NCI-H510A treated with DMSO at 0.1 percent for 48 hours (cell line): Measurements from ENCODE around the gene SLX9.

ENCODE experiments used
- DNase-seq: peaks from one replicate; lab custom pipeline; 2025; lab: John Stamatoyannopoulos, UW

Gene SLX9

DNA sequence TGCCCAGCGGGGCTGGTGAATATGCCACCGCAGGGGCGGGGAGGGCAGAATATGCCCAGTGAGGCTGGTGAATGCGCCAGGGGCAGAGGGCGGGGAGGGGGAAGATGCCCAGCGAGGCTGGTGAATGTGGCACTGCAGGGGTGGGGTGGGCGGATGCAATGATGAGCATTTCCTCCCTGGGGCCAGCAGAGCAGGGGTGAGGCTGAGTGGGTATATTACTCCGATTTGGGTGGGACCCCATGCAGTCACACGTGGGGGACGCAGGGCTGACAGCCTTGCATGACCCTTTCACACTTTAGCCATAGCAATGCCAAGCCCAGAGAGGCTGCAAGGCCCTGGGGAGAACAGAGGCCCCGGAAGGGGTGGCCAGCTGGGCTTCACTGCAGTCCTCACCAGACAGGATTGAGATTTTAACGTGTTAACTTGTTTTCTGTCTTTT lies 9.3 kb upstream of the SLX9 start:
- DNase-seq: no peak

DNA sequence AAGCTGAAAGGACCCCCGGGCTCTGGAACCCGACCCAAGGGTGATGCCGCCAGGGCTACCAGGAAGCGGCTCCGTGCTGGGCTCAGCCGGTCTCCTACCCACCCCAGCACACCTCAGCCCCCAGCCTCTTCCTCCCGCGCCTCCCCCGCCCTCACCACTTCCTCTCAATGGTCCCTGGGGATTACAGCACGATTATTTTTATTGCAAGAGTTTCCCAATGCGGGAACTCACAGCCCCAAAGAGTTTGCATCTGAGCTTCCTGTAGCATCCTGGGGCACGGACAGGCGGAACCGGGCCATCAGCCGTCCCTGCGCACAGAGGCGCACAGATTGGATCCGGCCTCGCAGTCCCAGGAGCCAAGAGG lies 8.7 kb upstream of the SLX9 start:
- no peak for DNase-seq

GRCh38 chr21:44931501-44932407 lies 8.1 kb upstream of the SLX9 start:
- no peak for DNase-seq

DNA sequence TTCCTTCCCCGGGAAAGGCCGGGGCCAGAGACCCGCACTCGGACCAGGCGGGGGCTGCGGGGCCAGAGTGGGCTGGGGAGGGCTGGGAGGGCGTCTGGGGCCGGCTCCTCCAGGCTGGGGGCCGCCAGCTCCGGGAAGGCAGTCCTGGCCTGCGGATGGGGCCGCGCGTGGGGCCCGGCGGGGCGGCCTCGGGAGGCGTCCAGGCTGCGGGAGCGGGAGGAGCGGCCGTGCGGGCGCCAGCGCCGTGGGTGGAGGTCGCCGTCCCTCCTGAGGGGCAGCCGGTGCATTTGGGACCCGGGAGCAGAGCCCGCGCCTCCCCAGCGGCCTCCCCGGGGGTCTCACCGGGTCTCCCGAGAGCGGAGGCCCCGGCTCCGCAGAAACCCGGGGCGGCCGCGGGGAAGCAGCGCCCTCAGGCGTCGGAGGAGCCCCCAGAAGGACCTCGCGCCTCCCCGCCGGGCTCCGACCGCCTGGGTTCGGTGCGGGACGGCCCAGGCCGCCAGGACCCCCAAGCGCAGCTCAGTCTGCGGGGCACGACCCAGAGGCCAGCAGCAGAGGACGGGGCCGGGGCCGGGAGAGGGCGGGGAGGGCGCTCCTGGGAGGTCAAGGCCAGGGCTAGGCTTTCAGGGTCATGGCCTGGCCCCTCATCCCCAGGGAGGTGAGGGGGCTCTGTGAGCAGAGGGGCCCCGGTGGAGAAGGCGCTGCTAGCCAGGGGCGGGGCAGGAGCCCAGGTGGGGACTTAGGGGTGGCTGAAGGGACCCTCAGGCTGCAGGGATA lies 7.2 kb upstream of the SLX9 start:
- no peak for DNase-seq

- no peak for DNase-seq
These were observed 6.5 kb upstream of the SLX9 start for GRCh38 chr21:44933199-44933917.

- DNase-seq: no peak
These were observed 5.9 kb upstream of the SLX9 start for GRCh38 chr21:44933918-44934260.

DNA sequence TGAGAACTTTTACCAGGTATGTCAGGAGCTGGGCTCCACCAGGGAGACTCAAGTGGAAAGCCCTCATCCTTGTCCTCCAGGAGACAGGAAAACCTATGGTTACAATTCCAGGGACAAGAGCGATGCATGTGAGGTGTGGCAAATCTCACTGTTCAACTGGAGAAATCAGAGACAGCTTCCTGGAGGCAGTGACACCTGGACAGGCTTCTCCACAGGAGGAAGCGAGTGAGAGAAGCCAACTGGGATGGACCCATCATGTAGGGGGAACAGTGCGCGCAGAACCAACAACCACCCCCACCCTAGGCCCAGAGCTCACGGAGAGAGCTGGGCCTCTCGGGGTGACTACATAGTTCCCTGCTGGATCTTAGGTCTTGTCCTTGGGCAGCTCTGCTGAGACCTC lies 5.6 kb upstream of the SLX9 start:
- no peak for DNase-seq

GRCh38 chr21:44934797-44935532 lies 4.9 kb upstream of the SLX9 start:
- DNase-seq: no peak

GRCh38 chr21:44935533-44935927 lies 4.3 kb upstream of the SLX9 start:
- no peak for DNase-seq

- DNase-seq: no peak
These were observed 877 bp upstream of the SLX9 start for GRCh38 chr21:44938772-44939531.

DNA sequence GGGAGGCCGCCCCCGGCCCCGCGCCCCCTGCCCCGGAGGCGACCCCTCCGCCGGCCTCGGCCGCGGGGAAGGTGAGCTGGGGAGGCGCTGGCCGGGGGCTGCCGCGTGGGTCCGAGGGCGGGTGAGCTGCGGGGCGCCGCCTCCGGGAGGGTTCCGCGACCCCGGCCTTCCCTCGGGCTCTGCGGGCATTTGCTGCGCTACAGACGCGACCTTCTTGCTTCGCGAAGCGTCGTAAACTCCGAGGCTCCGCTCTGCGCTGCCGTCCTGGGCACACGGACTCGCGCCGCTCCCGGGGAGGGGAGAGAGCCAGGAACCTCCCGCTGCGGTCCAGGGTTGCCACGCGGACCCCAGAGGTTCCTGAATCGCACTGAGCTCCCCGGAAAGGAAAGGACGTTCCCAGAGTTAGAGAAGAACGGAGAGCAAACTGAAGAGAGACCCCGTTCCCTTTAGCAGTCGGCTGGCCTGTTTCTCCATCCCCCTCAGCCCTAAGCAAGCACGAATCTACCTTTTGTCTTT lies 345 bp downstream of the SLX9 start:
- no peak for DNase-seq

DNA sequence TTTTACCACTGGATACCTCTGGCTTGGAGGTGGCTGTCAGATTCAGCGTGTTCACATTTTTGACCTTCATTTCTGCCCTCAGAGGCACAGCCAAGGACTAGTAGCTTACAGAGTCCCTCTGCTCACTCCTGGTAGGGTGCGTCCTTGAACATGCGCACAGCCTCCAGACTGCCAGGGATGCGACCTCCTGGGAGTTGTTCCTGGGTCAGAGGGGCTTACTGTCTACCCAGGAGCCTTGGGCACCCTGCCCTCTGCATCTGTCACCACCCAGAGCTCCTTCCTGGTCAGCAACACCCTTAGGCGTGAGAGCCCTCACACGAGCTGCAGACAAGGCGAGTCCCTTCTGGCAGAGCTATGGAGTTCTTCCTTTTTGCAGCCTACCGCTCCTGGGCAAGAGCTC lies 1.7 kb downstream of the SLX9 start:
- DNase-seq: no peak

DNA sequence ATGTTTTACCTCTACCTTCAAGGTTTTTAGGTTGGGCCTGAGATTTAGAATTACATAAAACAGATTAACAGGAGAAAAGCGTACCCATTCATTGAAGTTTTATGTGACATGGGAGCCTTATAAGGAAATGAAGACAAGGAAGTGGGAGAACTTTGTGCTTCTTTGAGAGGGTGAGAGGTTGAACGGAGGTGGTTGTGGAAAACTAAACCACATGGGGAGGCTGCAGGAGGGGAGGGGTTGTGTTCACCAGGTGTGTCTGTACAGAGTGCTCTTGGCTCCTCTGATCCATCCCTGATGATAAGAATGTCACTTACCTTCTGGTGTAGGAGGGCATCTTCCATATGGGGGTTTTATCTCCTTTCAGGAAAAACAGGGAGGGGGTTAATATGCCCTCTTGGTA lies 2.7 kb downstream of the SLX9 start:
- DNase-seq: no peak

DNA sequence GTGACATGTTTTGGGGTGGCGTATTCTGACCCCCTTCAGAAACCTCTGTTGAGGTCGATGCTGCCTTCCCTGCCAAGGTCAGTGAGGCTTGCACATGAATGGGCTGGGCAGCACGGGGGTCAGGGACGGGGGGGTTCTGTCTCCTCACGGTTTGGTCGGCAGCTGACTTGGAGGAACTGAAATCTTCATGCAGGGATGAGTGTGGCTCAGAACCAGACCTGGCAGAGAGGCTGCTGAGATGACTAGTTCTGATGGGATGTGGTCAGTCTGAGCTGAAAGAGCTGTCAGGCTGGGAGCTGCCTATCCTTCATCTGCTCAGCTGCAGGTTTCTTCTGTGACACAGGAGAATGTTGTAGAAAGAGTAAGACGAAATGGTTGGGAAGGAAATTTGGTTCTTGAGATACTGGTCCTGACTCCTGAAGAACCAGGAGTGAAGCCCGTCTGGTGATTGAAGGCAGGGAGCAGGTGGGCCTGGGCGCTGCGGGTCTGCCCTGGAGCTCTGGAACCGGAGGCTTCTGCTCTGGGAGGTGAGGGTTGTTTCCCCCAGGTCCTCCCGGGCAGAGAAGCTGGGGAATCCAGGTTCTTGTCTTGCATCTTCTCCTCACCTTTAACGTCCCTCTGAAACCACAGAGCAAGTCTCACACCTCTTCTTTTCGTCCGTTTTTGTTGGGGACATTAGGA lies 3.3 kb downstream of the SLX9 start:
- DNase-seq: no peak

- DNase-seq: no peak
These were observed 4.1 kb downstream of the SLX9 start for GRCh38 chr21:44943686-44944550.

GRCh38 chr21:44944596-44944995 lies 4.8 kb downstream of the SLX9 start:
- DNase-seq: no peak

GRCh38 chr21:44946254-44947041 lies 6.6 kb downstream of the SLX9 start:
- no peak for DNase-seq

DNA sequence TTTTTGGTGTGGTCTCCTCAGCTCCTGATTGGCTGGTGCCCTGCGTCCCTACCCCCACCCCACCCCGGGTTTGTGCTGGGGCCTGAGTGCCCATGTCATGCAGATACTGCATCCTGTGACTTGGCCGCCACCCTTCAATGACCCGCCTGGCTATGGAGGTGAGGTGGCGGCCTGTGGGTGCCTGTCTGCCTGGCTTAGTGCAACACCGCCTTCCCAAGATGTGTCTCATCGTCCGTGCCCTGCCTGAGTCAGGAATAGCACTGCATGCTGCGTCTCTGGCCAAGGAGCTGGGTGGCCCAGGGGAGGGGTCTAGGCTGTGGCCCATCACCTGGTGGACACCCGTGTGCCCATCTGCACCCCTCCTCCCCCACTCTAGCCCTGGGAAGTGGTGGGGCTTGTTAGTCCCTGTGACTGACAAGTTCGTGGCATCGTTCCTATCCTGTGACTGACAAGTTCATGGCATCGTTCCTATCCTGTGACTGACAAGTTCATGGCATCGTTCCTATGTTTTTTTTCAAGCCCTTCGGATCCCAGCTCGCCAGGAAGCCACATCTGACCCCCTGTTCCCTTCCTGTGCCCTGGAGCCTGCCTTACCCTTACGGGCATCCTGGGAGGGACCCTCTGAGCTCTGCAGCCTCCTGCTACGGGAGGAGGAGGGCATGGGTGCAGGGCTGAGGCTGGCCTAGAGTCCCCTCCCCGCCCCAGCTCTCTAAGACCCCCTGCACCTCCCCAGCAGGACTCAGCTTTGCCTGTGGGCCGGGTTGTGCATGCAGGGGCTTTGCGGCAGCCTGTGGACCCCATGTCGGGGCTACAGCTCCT lies 7.5 kb downstream of the SLX9 start:
- no peak for DNase-seq
